ENCODE measurements around the gene PEX10.

PEX10 gene

GRCh38 chr1:2384941-2385481 lies 27.4 kb downstream of the PEX10 start:
- no peak for DNase-seq

GRCh38 chr1:2384130-2384860 lies 28.1 kb downstream of the PEX10 start:
- no peak for DNase-seq

GRCh38 chr1:2383576-2383975 lies 28.8 kb downstream of the PEX10 start:
- no peak for DNase-seq

- DNase-seq: no peak
Measured at GRCh38 chr1:2382621-2383361, 29.6 kb downstream of the PEX10 start.

- peak; percentile 12 for DNase-seq
Measured at GRCh38 chr1:2381741-2382620, 30.4 kb downstream of the PEX10 start.

GRCh38 chr1:2380816-2381591 lies 31.4 kb downstream of the PEX10 start:
- no peak for DNase-seq

- DNase-seq: no peak
Measured at GRCh38 chr1:2379733-2380404, 32.5 kb downstream of the PEX10 start.

GRCh38 chr1:2378956-2379732 lies 33.2 kb downstream of the PEX10 start:
- no peak for DNase-seq

- no peak for DNase-seq
Measured at GRCh38 chr1:2378441-2378851, 33.9 kb downstream of the PEX10 start.

- DNase-seq: no peak
Measured at GRCh38 chr1:2377751-2378440, 34.5 kb downstream of the PEX10 start.

- no peak for DNase-seq
Measured at GRCh38 chr1:2376931-2377672, 35.3 kb downstream of the PEX10 start.

GRCh38 chr1:2376261-2376741 lies 36.1 kb downstream of the PEX10 start:
- DNase-seq: no peak

- DNase-seq: no peak
Measured at GRCh38 chr1:2375923-2376260, 36.5 kb downstream of the PEX10 start.

GRCh38 chr1:2375246-2375922 lies 37.0 kb downstream of the PEX10 start:
- no peak for DNase-seq

- no peak for DNase-seq
Measured at GRCh38 chr1:2374252-2375155, 37.9 kb downstream of the PEX10 start.

GRCh38 chr1:2373551-2374251 lies 38.7 kb downstream of the PEX10 start:
- DNase-seq: no peak
